Measurements from ENCODE around the gene STPG2. TPM values are rescaled to one million over a fixed set of nuclear protein-coding genes. Genes with fewer than 3 reads are reported as not detected.
"Not testable (repeated sequence)": the region's sequence is repeated elsewhere in the genome, so short reads cannot be mapped to it uniquely, and the experiment has no call there.

Gene STPG2
- total and polyA plus RNA-seq, 8 donors = 0.11 to 1.0 (median 0.64) TPM

DNA sequence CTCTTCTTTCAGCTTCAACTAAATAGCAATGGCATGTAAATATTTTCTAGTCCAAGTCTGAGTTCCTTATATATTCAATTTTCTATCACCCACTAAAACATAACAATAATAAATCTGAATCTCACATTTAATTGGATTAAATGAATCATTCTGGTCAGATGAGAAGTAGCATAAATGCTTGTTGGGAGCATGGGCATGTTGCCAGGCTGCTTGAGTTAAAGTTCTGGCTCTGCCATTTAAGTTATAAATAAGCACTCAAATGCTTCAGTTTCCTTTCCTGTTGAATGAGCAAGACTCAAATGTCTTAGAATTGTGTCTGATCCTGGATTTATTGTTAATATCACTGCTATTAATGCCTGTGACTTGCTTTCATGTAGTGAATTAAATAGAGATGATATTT lies 496.3 kb downstream of the STPG2 start:
- no peak for FAIRE-seq
- no peaks in the 10 kb centered on the region for H3K36me3 ChIP-seq
- no peak for ATAC-seq
- TF ChIP-seq CTCF (IDR thresholded peaks at IDR 0.05) = no peak
- H3K4me1 ChIP-seq = no peaks in the 10 kb centered on the region
- intact Hi-C loops (cut with DNase I) = no loop called here
- H3K9me3 ChIP-seq = no peaks in the 10 kb centered on the region
- H3K27ac ChIP-seq = no peak overlapping the region
- no peak overlapping the region for H3K4me3 ChIP-seq
- DNase-seq = no peak
- no peaks in the 10 kb centered on the region for H3K27me3 ChIP-seq

DNA sequence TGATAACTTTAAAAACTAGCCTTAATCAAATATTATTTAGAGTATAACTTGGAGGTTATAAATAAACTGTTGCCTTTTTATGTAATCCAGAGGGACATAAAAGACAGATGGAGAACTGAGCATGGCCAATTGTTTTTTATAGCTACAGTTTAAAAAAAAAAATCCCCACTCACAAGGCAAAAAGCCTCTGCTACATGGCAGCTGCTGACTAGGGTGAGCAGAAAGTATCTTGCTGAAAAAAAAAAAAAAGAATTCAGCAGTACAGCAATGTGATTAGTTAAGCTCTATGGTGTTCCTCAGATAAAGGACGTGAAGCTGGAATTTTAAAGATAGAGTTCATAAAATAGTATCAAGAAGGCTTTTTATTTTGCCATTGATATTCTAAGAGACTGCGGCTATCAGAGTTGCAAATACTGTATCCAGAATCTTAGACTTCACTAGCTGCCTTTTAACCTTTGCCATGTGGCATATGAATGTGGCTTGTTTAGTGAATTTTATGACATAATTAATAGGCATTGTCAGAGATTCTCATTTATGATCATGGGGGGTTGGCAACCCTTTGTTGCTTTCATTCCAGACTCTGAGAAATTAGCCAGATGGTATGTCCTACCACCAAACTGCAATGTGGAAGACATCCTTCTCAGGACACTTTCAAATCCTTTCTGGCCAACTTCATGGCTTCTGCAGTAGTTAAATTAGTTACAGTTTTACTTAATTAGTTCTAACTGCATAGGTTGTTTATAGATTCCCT lies 498.0 kb downstream of the STPG2 start:
- DNase-seq (no peak), ATAC-seq (no peak), FAIRE-seq (no peak)
- intact Hi-C loops (cut with DNase I) = no loop called here
- Histone ChIP-seq H3K27me3 (no peaks in the 10 kb centered on the region), H3K36me3 (no peaks in the 10 kb centered on the region), H3K9me3 (no peaks in the 10 kb centered on the region), H3K27ac (no peak overlapping the region), H3K4me1 (no peaks in the 10 kb centered on the region), H3K4me3 (no peak overlapping the region)
- no peak for TF ChIP-seq CTCF (IDR thresholded peaks at IDR 0.05)
- WGBS, 2 donors = 61 to 75% methylated on average over 2 of the region's 2 CpGs

- Histone ChIP-seq H3K36me3 (no peaks in the 10 kb centered on the region), H3K27me3 (no peaks in the 10 kb centered on the region), H3K27ac (no peak overlapping the region), H3K9me3 (no peaks in the 10 kb centered on the region), H3K4me3 (no peak overlapping the region), H3K4me1 (no peaks in the 10 kb centered on the region)
- ATAC-seq (no peak), DNase-seq (no peak), FAIRE-seq (no peak)
- intact Hi-C loops (cut with DNase I) = no loop called here
- TF ChIP-seq CTCF (IDR thresholded peaks at IDR 0.05) = no peak
Measured at GRCh38 chr4:97643179-97643578, 500.1 kb downstream of the STPG2 start.

DNA sequence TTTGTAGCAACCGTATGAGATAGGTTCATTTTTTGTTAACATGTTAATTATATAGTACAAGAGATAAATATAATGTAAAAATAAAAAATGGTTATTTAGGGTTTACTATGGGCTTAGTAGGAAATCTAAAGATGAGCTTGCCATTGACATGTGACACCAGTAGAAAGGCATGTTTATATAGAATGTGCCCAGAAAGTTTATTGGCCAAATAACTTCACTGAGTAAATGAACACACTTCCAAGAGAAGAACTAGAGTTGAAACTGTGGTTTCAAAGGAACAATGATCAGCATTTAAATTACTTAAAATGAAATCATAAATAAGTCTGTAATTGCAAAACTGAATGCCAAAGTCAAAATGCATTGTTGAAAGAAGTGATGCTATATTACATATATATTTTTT lies 503.3 kb downstream of the STPG2 start:
- Histone ChIP-seq H3K9me3 (no peaks in the 10 kb centered on the region), H3K27ac (no peak overlapping the region), H3K4me1 (no peaks in the 10 kb centered on the region), H3K27me3 (no peaks in the 10 kb centered on the region), H3K36me3 (no peaks in the 10 kb centered on the region), H3K4me3 (no peak overlapping the region)
- WGBS, 2 donors = 81 to 96% methylated on average over 1 of the region's 1 CpG
- TF ChIP-seq CTCF (IDR thresholded peaks at IDR 0.05) = no peak
- DNase-seq = no peak
- FAIRE-seq = no peak
- intact Hi-C loops (cut with DNase I) = no loop called here
- no peak for ATAC-seq

GRCh38 chr4:97633831-97634230 lies 509.4 kb downstream of the STPG2 start:
- intact Hi-C loops (cut with DNase I); DNase-seq; H3K4me3 ChIP-seq; FAIRE-seq; H3K36me3 ChIP-seq; ATAC-seq; H3K27ac ChIP-seq; H3K27me3 ChIP-seq; H3K9me3 ChIP-seq; H3K4me1 ChIP-seq: not testable (repeated sequence)
- WGBS, 2 donors = 53 to 61% methylated on average over 7 to 8 of the region's 8 CpGs
